SK-N-SH (cell line): ENCODE measurements around the gene PSMC3. TPM values are rescaled to one million over a fixed set of nuclear protein-coding genes. Genes with fewer than 3 reads are reported as not detected.

ENCODE experiments used
- CTCF ChIA-PET: fragments of 300-600, 350-600 bp; formaldehyde crosslinking; extraction: SDS; loops from one replicate; lab custom pipeline; 2021; lab: Yijun Ruan, JAX
- POLR2A ChIA-PET: fragments of 350-600 bp; sonication (Branson Sonifier 250); formaldehyde crosslinking; extraction: SDS; loops from one replicate; lab custom pipeline; 2020; ENCODE audit warnings: antibody characterized with exemption, inconsistent platforms; lab: Yijun Ruan, JAX
- DNase-seq: peaks from one replicate; pipeline ENCODE4 v3.0.0; 2012
- H2AFZ ChIP-seq: fragments of 200-600 bp; sonication (generic); 2 replicates; pipeline ENCODE4 v1.8.1; 2016; ENCODE audit warnings: antibody characterized with exemption, mild to moderate bottlenecking, low read depth
- H3F3A ChIP-seq: fragments of 200-600 bp; sonication (generic); replicated peaks from 2 replicates; pipeline ENCODE3; 2016; ENCODE audit warnings: antibody characterized with exemption, mild to moderate bottlenecking; ENCODE audit not compliant: insufficient read depth
- H3K27ac ChIP-seq, 2 experiments: fragments of 200-500 bp in 1 of 2; fragments of 200-600 bp in 1 of 2; sonication (Bioruptor generic) in 1 of 2; sonication (generic), shearing (Covaris generic) in 1 of 2; 2 replicates each; pipeline versions ENCODE4 v1.5.1 to v1.6.1; 2014 to 2016; ENCODE audit warnings: low read depth in 2 of 2, inconsistent platforms in 1 of 2, low read length in 1 of 2, mild to moderate bottlenecking in 1 of 2, mixed read lengths in 1 of 2
- H3K27me3 ChIP-seq: fragments of 200-600 bp; sonication (generic), shearing (Covaris generic); 2 replicates; pipeline ENCODE4 v1.6.1; 2016; ENCODE audit warnings: mixed run types; ENCODE audit not compliant: insufficient read depth
- H3K36me3 ChIP-seq, 2 experiments: fragments of 200-500 bp in 1 of 2; fragments of 200-600 bp in 1 of 2; sonication (Bioruptor generic) in 1 of 2; sonication (generic) in 1 of 2; replicated peaks in 1 of 2; 2 replicates each; pipeline versions ENCODE3 to v1.5.1; 2014 to 2016; ENCODE audit warnings: low read length in 1 of 2, mild to moderate bottlenecking in 1 of 2; ENCODE audit not compliant: insufficient read depth in 2 of 2, control insufficient read depth in 1 of 2
- H3K4me1 ChIP-seq, 2 experiments: fragments of 200-500 bp in 1 of 2; fragments of 200-600 bp in 1 of 2; sonication (Bioruptor generic) in 1 of 2; sonication (generic), shearing (Covaris generic) in 1 of 2; 2 replicates each; pipeline versions ENCODE4 v1.5.1 to v1.6.1; 2014 to 2016; ENCODE audit warnings: low read depth in 1 of 2, low read length in 1 of 2, mixed run types in 1 of 2; ENCODE audit not compliant: insufficient read depth in 2 of 2, control insufficient read depth in 1 of 2
- H3K4me2 ChIP-seq: fragments of 200-600 bp; sonication (generic), shearing (Covaris generic); 2 replicates; pipeline ENCODE4 v1.6.1; 2017; ENCODE audit warnings: mixed run types
- H3K4me3 ChIP-seq, 2 experiments: fragments of 200-500 bp in 1 of 2; fragments of 200-600 bp in 1 of 2; sonication (Bioruptor generic) in 1 of 2; sonication (generic), shearing (Covaris generic) in 1 of 2; 2 replicates each; pipeline versions ENCODE4 v1.5.1 to v1.8.1; 2014 to 2016; ENCODE audit warnings: low read depth in 2 of 2, inconsistent platforms in 1 of 2, low read length in 1 of 2, mild to moderate bottlenecking in 1 of 2, mixed read lengths in 1 of 2, moderate library complexity in 1 of 2
- H3K79me2 ChIP-seq: fragments of 200-600 bp; sonication (generic); 2 replicates; pipeline ENCODE4 v1.8.1; 2017; ENCODE audit warnings: mild to moderate bottlenecking; ENCODE audit not compliant: insufficient read depth
- H3K9ac ChIP-seq: fragments of 200-600 bp; sonication (generic); 2 replicates; pipeline ENCODE4 v1.6.1; 2017; ENCODE audit warnings: mixed run types
- H3K9me2 ChIP-seq: fragments of 200-600 bp; sonication (generic); 2 replicates; pipeline ENCODE4 v1.6.1; 2017; ENCODE audit warnings: mixed run types
- H3K9me3 ChIP-seq: fragments of 200-600 bp; sonication (generic); 2 replicates; pipeline ENCODE4 v1.6.1; 2017; ENCODE audit warnings: mixed run types, mild to moderate bottlenecking, moderate library complexity
- H4K20me1 ChIP-seq: fragments of 200-600 bp; sonication (generic); 2 replicates; pipeline ENCODE4 v1.6.1; 2017; ENCODE audit warnings: mild to moderate bottlenecking, mixed run types; ENCODE audit not compliant: insufficient read depth
- CHD2 ChIP-seq: fragments of 150-350 bp; IDR thresholded peaks from 2 replicates; pipeline ENCODE4 v1.6.1; 2018; ENCODE audit warnings: low read length; ENCODE audit not compliant: partially characterized antibody
- ELF1 ChIP-seq: IDR thresholded peaks from 2 replicates; pipeline ENCODE4 v1.4.0; 2012
- EZH2phosphoT487 ChIP-seq: fragments of 200-600 bp; sonication (generic); IDR thresholded peaks from 2 replicates; pipeline ENCODE4 v1.6.1; 2017; ENCODE audit warnings: low read depth, mixed run types, mild to moderate bottlenecking, antibody characterized with exemption, moderate library complexity, borderline replicate concordance
- FOXJ3 ChIP-seq: sonication (generic); formaldehyde crosslinking; IDR thresholded peaks from 2 replicates; pipeline ENCODE4 v1.5.1; 2020; ENCODE audit warnings: mild to moderate bottlenecking, missing genetic modification reagents
- FOXM1 ChIP-seq: IDR thresholded peaks from 2 replicates; pipeline ENCODE4 v1.4.0; 2012; ENCODE audit warnings: low read depth, mild to moderate bottlenecking
- MEF2A ChIP-seq: IDR thresholded peaks from 2 replicates; pipeline ENCODE4 v1.4.0; 2012; ENCODE audit warnings: low read depth, borderline replicate concordance
- NRF1 ChIP-seq: IDR thresholded peaks from 2 replicates; pipeline ENCODE4 v1.6.1; 2012; ENCODE audit warnings: low read depth, mild to moderate bottlenecking, low read length
- PBX3 ChIP-seq: IDR thresholded peaks from 2 replicates; pipeline ENCODE4; 2012
- RCOR1 ChIP-seq: fragments of 150-350 bp; IDR thresholded peaks from 2 replicates; pipeline ENCODE4 v1.6.1; 2017; ENCODE audit warnings: antibody characterized with exemption, low read length
- RFX5 ChIP-seq: IDR thresholded peaks from 2 replicates; pipeline ENCODE4 v1.6.1; 2012; ENCODE audit warnings: mild to moderate bottlenecking, improper control_type of control experiment, low read length
- RXRA ChIP-seq: IDR thresholded peaks from 2 replicates; pipeline ENCODE4 v1.4.0; 2012; ENCODE audit warnings: low read depth, mild to moderate bottlenecking, borderline replicate concordance
- SIN3A ChIP-seq: IDR thresholded peaks from 2 replicates; pipeline ENCODE4 v1.6.1; 2012; ENCODE audit warnings: low read depth, mild to moderate bottlenecking, low read length, moderate library complexity, borderline replicate concordance
- SMC3 ChIP-seq: IDR thresholded peaks from 2 replicates; pipeline ENCODE4 v1.6.1; 2012; ENCODE audit warnings: low read depth, low read length, improper control_type of control experiment
- TAF1 ChIP-seq: IDR thresholded peaks from 2 replicates; pipeline ENCODE4 v1.6.1; 2012; ENCODE audit warnings: low read depth, mild to moderate bottlenecking, low read length, moderate library complexity, borderline replicate concordance
- YY1 ChIP-seq: IDR thresholded peaks from 2 replicates; pipeline ENCODE4 v1.4.0; 2012; ENCODE audit warnings: low read depth, mild to moderate bottlenecking
- ZBTB33 ChIP-seq: IDR thresholded peaks from 2 replicates; pipeline ENCODE4 v1.4.0; 2012; ENCODE audit warnings: low read depth, borderline replicate concordance
- WGBS: methylation state at CpG from one replicate; pipeline ENCODE4 v1.1.6; 2017; ENCODE audit warnings: low lambda C conversion rate; 5-methylcytosine and 5-hydroxymethylcytosine counted together
- polyA plus RNA-seq, 3 experiments: library from polyadenylated mRNA; depleted of rRNA; stranded (reverse); fragments of >200 nt; gene quantifications; 2 replicates each; pipeline ENCODE4 v1.2.3, GENCODE V29; 2012
- TF ChIP-seq, protein P1 (sequence below): fragments of 150-350 bp; IDR thresholded peaks from 2 replicates; pipeline ENCODE4 v1.6.1; 2017; ENCODE audit warnings: antibody characterized with exemption, low read length, low read depth, borderline replicate concordance
- TF ChIP-seq, protein P2 (sequence below): IDR thresholded peaks from 2 replicates; pipeline ENCODE4 v1.4.0; 2012; ENCODE audit warnings: low read depth
- TF ChIP-seq, protein P3 (sequence below): IDR thresholded peaks from 2 replicates; pipeline ENCODE4 v1.4.0; 2012; ENCODE audit warnings: low read depth, borderline replicate concordance

PSMC3 gene
- polyA plus RNA-seq, 1 of the 3 experiments (the other 2 are of a cell fraction), result 184 TPM

GRCh38 chr11:47376107-47376524 lies 50.1 kb downstream of the PSMC3 start (continued):
- no peak for TF ChIP-seq TAF1
- TF ChIP-seq FOXJ3, result no peak
- TF ChIP-seq SMC3, result no peak
- no peak for TF ChIP-seq RCOR1

DNA sequence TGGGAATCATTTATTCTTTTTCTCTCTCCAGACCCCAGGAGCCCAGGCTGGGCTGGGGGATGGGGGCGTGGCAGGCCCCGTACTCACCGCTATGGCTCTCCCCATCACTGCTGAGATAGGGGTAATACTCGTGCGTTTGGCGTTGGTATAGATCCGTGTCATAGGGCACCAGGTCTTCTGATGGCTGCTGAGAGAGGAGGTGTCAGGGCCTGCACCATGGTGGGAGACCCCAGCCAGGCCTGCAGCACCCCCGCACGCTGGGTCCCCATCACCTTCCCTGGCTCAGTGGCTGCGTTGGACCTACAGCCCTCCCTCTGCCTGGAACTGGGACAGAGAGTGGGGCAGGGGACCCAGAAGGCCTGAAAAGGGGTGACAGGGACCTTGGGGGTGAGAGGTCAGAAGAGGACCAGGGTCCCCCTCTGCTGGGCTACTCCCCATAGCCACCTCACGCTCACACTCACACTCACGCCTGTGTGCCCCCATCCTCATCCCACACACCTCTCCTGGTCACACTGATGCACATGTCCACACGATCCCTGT lies 50.6 kb downstream of the PSMC3 start:
- no peak overlapping the region for H3K9ac ChIP-seq
- no peaks in the 10 kb centered on the region for H3K9me3 ChIP-seq
- CTCF ChIA-PET, result interaction anchor here (1.7 to 7.4 kb wide), 3 partner anchors 13 to 477 kb away, joined by 6 to 239 read pairs (median 78); partner anchors contain the start of gene SLC39A13
- H3K4me1 ChIP-seq, result peaks cover 0 to 4% of the 10 kb centered on the region in 2 experiments; a peak in 1 of 4 replicates
- 83% methylated on average over 3 of the region's 13 CpGs for WGBS
- H3K9me2 ChIP-seq, result no peaks in the 10 kb centered on the region
- no peaks in the 10 kb centered on the region for H3K27me3 ChIP-seq
- no peak overlapping the region for H3K4me2 ChIP-seq
- no peaks in the 10 kb centered on the region for H4K20me1 ChIP-seq
- no peak overlapping the region for H3K4me3 ChIP-seq
- POLR2A ChIA-PET, result no interaction called here
- TF ChIP-seq SMC3 (no peak), CHD2 (no peak), TAF1 (no peak), FOXM1 (no peak), RXRA (no peak), FOXJ3 (no peak), PBX3 (no peak), YY1 (no peak), EZH2phosphoT487 (no peak), MEF2A (no peak), RFX5 (no peak), RCOR1 (no peak), SIN3A (no peak), NRF1 (no peak), ELF1 (no peak), ZBTB33 (no peak)
- TF ChIP-seq, protein P1, sequence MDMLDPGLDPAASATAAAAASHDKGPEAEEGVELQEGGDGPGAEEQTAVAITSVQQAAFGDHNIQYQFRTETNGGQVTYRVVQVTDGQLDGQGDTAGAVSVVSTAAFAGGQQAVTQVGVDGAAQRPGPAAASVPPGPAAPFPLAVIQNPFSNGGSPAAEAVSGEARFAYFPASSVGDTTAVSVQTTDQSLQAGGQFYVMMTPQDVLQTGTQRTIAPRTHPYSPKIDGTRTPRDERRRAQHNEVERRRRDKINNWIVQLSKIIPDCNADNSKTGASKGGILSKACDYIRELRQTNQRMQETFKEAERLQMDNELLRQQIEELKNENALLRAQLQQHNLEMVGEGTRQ, result no peak
- TF ChIP-seq, protein P2, sequence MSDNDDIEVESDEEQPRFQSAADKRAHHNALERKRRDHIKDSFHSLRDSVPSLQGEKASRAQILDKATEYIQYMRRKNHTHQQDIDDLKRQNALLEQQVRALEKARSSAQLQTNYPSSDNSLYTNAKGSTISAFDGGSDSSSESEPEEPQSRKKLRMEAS, result no peak
- TF ChIP-seq, protein P3, sequence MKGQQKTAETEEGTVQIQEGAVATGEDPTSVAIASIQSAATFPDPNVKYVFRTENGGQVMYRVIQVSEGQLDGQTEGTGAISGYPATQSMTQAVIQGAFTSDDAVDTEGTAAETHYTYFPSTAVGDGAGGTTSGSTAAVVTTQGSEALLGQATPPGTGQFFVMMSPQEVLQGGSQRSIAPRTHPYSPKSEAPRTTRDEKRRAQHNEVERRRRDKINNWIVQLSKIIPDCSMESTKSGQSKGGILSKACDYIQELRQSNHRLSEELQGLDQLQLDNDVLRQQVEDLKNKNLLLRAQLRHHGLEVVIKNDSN, result no peak
- H3K27ac ChIP-seq, result no peak overlapping the region
- no peaks in the 10 kb centered on the region for H3K36me3 ChIP-seq
- no peaks in the 10 kb centered on the region for H3K79me2 ChIP-seq
- no peak overlapping the region for H2AFZ ChIP-seq
- no peaks in the 10 kb centered on the region for H3F3A ChIP-seq
- no peak for DNase-seq
